GM12878 (cell line): ENCODE measurements around the gene NOVA1. TPM values are rescaled to one million over a fixed set of nuclear protein-coding genes. Genes with fewer than 3 reads are reported as not detected.

ENCODE experiments used
- ATAC-seq: fragments of 200-7000 bp; cut with Tn5 transposase; 3 replicates; pipeline ENCODE4 v1.9.1; 2020; ENCODE audit warnings: mild to moderate bottlenecking, moderate library complexity
- BruUV-seq: library from RNA; stranded (reverse); fragments of 400-500 nt; replicated peaks from 2 replicates; lab custom pipeline; 2021; lab: Mats Ljungman, UMichigan
- CTCF ChIA-PET: fragments of 300-600 bp; sonication (Branson Sonifier 250); formaldehyde crosslinking; extraction: SDS; loops from one replicate; lab custom pipeline; 2021; ENCODE audit warnings: inconsistent platforms; lab: Yijun Ruan, JAX
- POLR2A ChIA-PET: fragments of 350-600 bp; formaldehyde crosslinking; extraction: SDS; loops from one replicate; lab custom pipeline; 2021; ENCODE audit warnings: inconsistent platforms; lab: Charles Lee
- RAD21 ChIA-PET: fragments of 300-600 bp; sonication (Branson Sonifier 250); formaldehyde crosslinking; loops from one replicate; lab custom pipeline; 2023; ENCODE audit warnings: antibody characterized with exemption; ENCODE audit not compliant: unreplicated experiment; lab: Charles Lee
- SMC1A ChIA-PET: fragments of 300-600 bp; sonication (Branson Sonifier 250); formaldehyde crosslinking; loops from one replicate; lab custom pipeline; 2023; ENCODE audit not compliant: unreplicated experiment, uncharacterized antibody; lab: Charles Lee
- DNase-seq: peaks from one replicate; pipeline ENCODE4 v3.0.0-alpha.2; 2011; ENCODE audit warnings: low read depth, low spot score
- FAIRE-seq: peaks from 3 replicates; lab custom pipeline; 2011; peaks lifted over from hg19 to GRCh38; lab: Jason Lieb, UNC
- H2AFZ ChIP-seq: 2 replicates; pipeline ENCODE4 v1.6.0; 2011; ENCODE audit warnings: low read depth, low read length, control low read depth; ENCODE audit not compliant: control insufficient read depth
- H3K27ac ChIP-seq: 2 replicates; pipeline ENCODE4 v1.5.1; 2011; ENCODE audit warnings: control low read depth; ENCODE audit not compliant: control insufficient read depth, insufficient read depth
- H3K27me3 ChIP-seq, 2 experiments: replicated peaks in 1 of 2; 2 replicates each; pipeline versions ENCODE4 v1.6.0 to v1.6.1; 2011; ENCODE audit warnings: low read length in 1 of 2; ENCODE audit not compliant: control insufficient read depth in 2 of 2, insufficient read depth in 2 of 2
- H3K36me3 ChIP-seq, 2 experiments: 2 replicates each; pipeline ENCODE4 v1.5.1; 2011; ENCODE audit warnings: low read length in 1 of 2; ENCODE audit not compliant: control insufficient read depth in 2 of 2, insufficient read depth in 2 of 2
- H3K4me1 ChIP-seq: 2 replicates; pipeline ENCODE4 v1.6.1; 2011; ENCODE audit warnings: mild to moderate bottlenecking, low read length, moderate library complexity, mixed read lengths; ENCODE audit not compliant: control insufficient read depth, insufficient read depth
- H3K4me2 ChIP-seq: 2 replicates; pipeline ENCODE4 v1.6.0; 2011; ENCODE audit warnings: control low read depth; ENCODE audit not compliant: control insufficient read depth, insufficient read depth
- H3K4me3 ChIP-seq: fragments of 200-600 bp; sonication (generic); 2 replicates; pipeline ENCODE4 v1.5.1; 2016
- H3K79me2 ChIP-seq: 2 replicates; pipeline ENCODE4 v1.6.0; 2011; ENCODE audit warnings: low read length; ENCODE audit not compliant: control insufficient read depth, insufficient read depth
- H3K9ac ChIP-seq: 2 replicates; pipeline ENCODE4 v1.8.0; 2011; ENCODE audit warnings: low read length, control low read depth, mixed read lengths; ENCODE audit not compliant: control insufficient read depth, insufficient read depth
- H3K9me3 ChIP-seq: replicated peaks from 3 replicates; pipeline ENCODE4 v1.5.1; 2011; ENCODE audit warnings: mild to moderate bottlenecking, low read length; ENCODE audit not compliant: control insufficient read depth, insufficient read depth
- H4K20me1 ChIP-seq: 2 replicates; pipeline ENCODE4 v1.6.0; 2011; ENCODE audit not compliant: control insufficient read depth, insufficient read depth
- BMI1 ChIP-seq: fragments of 450-650 bp; IDR thresholded peaks from 2 replicates; pipeline ENCODE4 v1.6.1; 2016; ENCODE audit warnings: mild to moderate bottlenecking, moderate library complexity, borderline replicate concordance
- BRCA1 ChIP-seq: IDR thresholded peaks from 2 replicates; pipeline ENCODE4 v1.6.1; 2011; ENCODE audit warnings: low read depth, low read length, improper control_type of control experiment
- CEBPZ ChIP-seq: fragments of 150-350 bp; IDR thresholded peaks from 2 replicates; pipeline ENCODE4 v1.6.1; 2016; ENCODE audit warnings: low read depth, low read length
- CHD1 ChIP-seq: IDR thresholded peaks from 2 replicates; pipeline ENCODE4 v1.6.1; 2012; ENCODE audit warnings: low read depth, low read length, improper control_type of control experiment
- CHD2 ChIP-seq: IDR thresholded peaks from 2 replicates; pipeline ENCODE4 v1.6.1; 2011; ENCODE audit warnings: low read depth, low read length, improper control_type of control experiment, borderline replicate concordance
- ELK1 ChIP-seq: IDR thresholded peaks from 2 replicates; pipeline ENCODE4 v1.6.1; 2012; ENCODE audit warnings: low read depth, low read length, improper control_type of control experiment
- IKZF1 ChIP-seq: fragments of 450-650 bp; conservative IDR thresholded peaks from 2 replicates; pipeline ENCODE4 v1.6.1; 2017; ENCODE audit warnings: antibody characterized with exemption, mild to moderate bottlenecking
- IRF4 ChIP-seq: IDR thresholded peaks from 2 replicates; pipeline ENCODE4 v1.6.1; 2011; ENCODE audit warnings: low read depth, low read length
- MYC ChIP-seq: IDR thresholded peaks from 2 replicates; pipeline ENCODE4 v1.6.1; 2011; ENCODE audit warnings: mild to moderate bottlenecking, low read length, moderate library complexity, inconsistent platforms; ENCODE audit not compliant: insufficient read depth, insufficient replicate concordance, insufficient read length, severe bottlenecking
- NR2C2 ChIP-seq: IDR thresholded peaks from 2 replicates; pipeline ENCODE4 v1.6.1; 2011; ENCODE audit warnings: borderline replicate concordance, low read depth; ENCODE audit not compliant: control insufficient read depth, insufficient read length
- SIX5 ChIP-seq: IDR thresholded peaks from 2 replicates; pipeline ENCODE4 v1.6.1; 2011; ENCODE audit warnings: mild to moderate bottlenecking, low read depth, low read length, moderate library complexity; ENCODE audit not compliant: severe bottlenecking
- SMAD1 ChIP-seq: fragments of 450-650 bp; IDR thresholded peaks from 2 replicates; pipeline ENCODE4 v1.6.1; 2018; ENCODE audit warnings: mild to moderate bottlenecking, low read depth; ENCODE audit not compliant: partially characterized antibody
- YY1 ChIP-seq: IDR thresholded peaks from 2 replicates; pipeline ENCODE4 v1.6.1; 2011; ENCODE audit warnings: low read depth, mild to moderate bottlenecking, low read length
- ZBTB11 ChIP-seq: fragments of 450-650 bp; formaldehyde crosslinking; IDR thresholded peaks from 2 replicates; pipeline ENCODE4 v1.5.0; 2022; ENCODE audit warnings: mild to moderate bottlenecking, missing genetic modification characterization
- ZNF274 ChIP-seq: IDR thresholded peaks from one replicate; pipeline ENCODE4 v1.8.0; 2011; ENCODE audit not compliant: insufficient read length, insufficient read depth
- ZZZ3 ChIP-seq: IDR thresholded peaks from 2 replicates; pipeline ENCODE4 v1.6.1; 2011; ENCODE audit warnings: low read depth; ENCODE audit not compliant: control insufficient read depth, insufficient read length
- WGBS: methylation state at CpG from one replicate; pipeline ENCODE4 v1.1.6; 2016; ENCODE audit warnings: low lambda C conversion rate; ENCODE audit not compliant: insufficient replicate concordance, insufficient coverage; ENCODE audit errors: missing lambda C conversion rate; 5-methylcytosine and 5-hydroxymethylcytosine counted together
- in situ Hi-C: fragments of 300-500 bp; cut with MboI; formaldehyde crosslinking; loops from 9 replicates; pipeline ENCODE4 v1.14.3; 2018; ENCODE audit warnings: mixed read lengths
- intact Hi-C: fragments of 100-400 bp; cut with micrococcal nuclease; formaldehyde crosslinking; loops from one replicate; pipeline ENCODE4 v1.14.2; 2022; ENCODE audit not compliant: unreplicated experiment
- polyA plus RNA-seq, 11 experiments: library from polyadenylated mRNA; depleted of rRNA in 4 of 11; unstranded in 6 of 11; stranded (reverse) in 5 of 11; fragments of >200 nt; fragmentation: Nextera tagmentation in 4 of 11; fragmentation: Illumina TruSeq in 1 of 11; extraction: Ambion mirVana in 4 of 11; extraction: Trizol in 1 of 11; gene quantifications; 1 replicate in 1 of 11; 2 replicates in 10 of 11; pipeline versions ENCODE4 v1.2.1 to v1.2.3, GENCODE V29; 2011 to 2016; ENCODE audit warnings: inconsistent platforms in 2 of 11, missing spikeins in 2 of 11, low read depth in 1 of 11
- total RNA-seq, 4 experiments: library from RNA; depleted of rRNA in 3 of 4; stranded (reverse); fragments of >200 nt in 3 of 4; fragmentation: Illumina TruSeq in 1 of 4; extraction: Trizol in 1 of 4; gene quantifications; 2 replicates each; pipeline versions ENCODE4 v1.2.1 to v1.2.3, GENCODE V29; 2013 to 2021

NOVA1 gene
- total and polyA plus RNA-seq, 10 of the 15 experiments (the other 5 are each of a cell fraction or from before 2014, with no cell fraction given): 0.05 to 0.41 TPM; not detected in 8

- RAD21 ChIA-PET: no interaction called here
- 20% methylated on average over 7 of the region's 7 CpGs for WGBS
- in situ Hi-C loops (no loop called here), intact Hi-C loops (no loop called here)
- no peak for ATAC-seq
- no peak overlapping the region for H2AFZ ChIP-seq
- H3K4me3 ChIP-seq: no peak overlapping the region
- DNase-seq: no peak
- CTCF ChIA-PET: no interaction called here
- H3K9me3 ChIP-seq: no peaks in the 10 kb centered on the region; the same call in 2 of the 3 replicates
- H3K9ac ChIP-seq: no peak overlapping the region
- no peaks in the 10 kb centered on the region for H3K27me3 ChIP-seq
- H3K79me2 ChIP-seq: no peaks in the 10 kb centered on the region
- no peak overlapping the region for H3K4me2 ChIP-seq
- POLR2A ChIA-PET: no interaction called here
- SMC1A ChIA-PET: no interaction called here
- no TSS peak for BruUV-seq
- FAIRE-seq: no peak
- no peaks in the 10 kb centered on the region for H3K36me3 ChIP-seq
- TF ChIP-seq NR2C2 (no peak), SIX5 (no peak), ZZZ3 (no peak), SMAD1 (no peak), CHD2 (no peak), ZBTB11 (CRISPR knock-in tag) (no peak), IRF4 (no peak), YY1 (no peak), MYC (no peak), BRCA1 (no peak), CEBPZ (no peak), IKZF1 (no peak), ZNF274 (no peak), CHD1 (no peak), BMI1 (no peak), ELK1 (no peak)
- H3K4me1 ChIP-seq: no peaks in the 10 kb centered on the region
- no peak overlapping the region for H3K27ac ChIP-seq
- H4K20me1 ChIP-seq: no peaks in the 10 kb centered on the region
Observed at GRCh38 chr14:26404927-26405326, 192.9 kb downstream of the NOVA1 start.
